Jurkat, Clone E6-1 (cell line): Measurements from ENCODE around the gene ARHGAP9. TPM values are rescaled to one million over a fixed set of nuclear protein-coding genes. Genes with fewer than 3 reads are reported as not detected.

ENCODE experiments used
- DNase-seq: peaks from one replicate; pipeline ENCODE4 v3.0.0-alpha.2; 2011; ENCODE audit warnings: low read depth, low spot score
- H3K4me3 ChIP-seq: 2 replicates; pipeline ENCODE4 v1.5.1; 2011; ENCODE audit warnings: mild to moderate bottlenecking, low read length, control low read depth, moderate library complexity
- polyA plus RNA-seq: library from polyadenylated mRNA; unstranded; fragments of >200 nt; gene quantifications from one replicate; pipeline ENCODE4 v1.2.1, GENCODE V29; 2012; ENCODE audit warnings: missing spikeins; ENCODE audit not compliant: insufficient read length, insufficient read depth

Gene ARHGAP9
- polyA plus RNA-seq: 95.2 TPM

GRCh38 chr12:57479376-57480115, at the start of gene ARHGAP9:
ARHGAP9 (minus strand) TSS chr12:57479866; CDS start chr12:57479406, 460 bp downstream.
- H3K4me3 ChIP-seq: no peak within 1 kb of the TSS
- DNase-seq: no peak

GRCh38 chr12:57528831-57529555, 49.3 kb upstream of the ARHGAP9 start:
- H3K4me3 ChIP-seq: no peak overlapping the region
- DNase-seq: no peak

- DNase-seq: no peak
- no peak overlapping the region for H3K4me3 ChIP-seq
Observed at GRCh38 chr12:57528176-57528575, 48.5 kb upstream of the ARHGAP9 start.

GRCh38 chr12:57527184-57527583, 47.5 kb upstream of the ARHGAP9 start:
- DNase-seq: no peak
- H3K4me3 ChIP-seq: no peak overlapping the region

GRCh38 chr12:57526477-57527126, 46.9 kb upstream of the ARHGAP9 start:
- no peak overlapping the region for H3K4me3 ChIP-seq
- DNase-seq: no peak

GRCh38 chr12:57525615-57526383, 46.1 kb upstream of the ARHGAP9 start:
- H3K4me3 ChIP-seq: no peak overlapping the region
- DNase-seq: no peak

GRCh38 chr12:57524814-57525614, 45.3 kb upstream of the ARHGAP9 start:
- DNase-seq: no peak
- no peak overlapping the region for H3K4me3 ChIP-seq

GRCh38 chr12:57523706-57524614, 44.3 kb upstream of the ARHGAP9 start:
- DNase-seq: no peak
- peak overlapping the region; percentile 64 for H3K4me3 ChIP-seq

- peak; percentile 43 for DNase-seq
- H3K4me3 ChIP-seq: peak overlapping the region; percentile 64
Observed at GRCh38 chr12:57522887-57523705, 43.4 kb upstream of the ARHGAP9 start.

GRCh38 chr12:57522011-57522886, 42.6 kb upstream of the ARHGAP9 start, which contains the start of gene MBD6:
MBD6 (plus strand) TSS chr12:57522824; CDS start chr12:57524304, 1,480 bp downstream.
- H3K4me3 ChIP-seq: peak within 1 kb of the TSS; percentile 64
- DNase-seq: peak; percentile 83

- no peak for DNase-seq
- peak overlapping the region; percentile 64 for H3K4me3 ChIP-seq
Observed at GRCh38 chr12:57521525-57522010, 41.9 kb upstream of the ARHGAP9 start.

- peak within 1 kb of the TSS; percentile 90 for H3K4me3 ChIP-seq
- DNase-seq: peak; percentile 97
Observed at GRCh38 chr12:57520053-57520818, 40.6 kb upstream of the ARHGAP9 start, which contains the start of gene DDIT3. DDIT3 (minus strand) TSS chr12:57520514; CDS start chr12:57517406, 3,108 bp downstream.

- DNase-seq: no peak
Observed at GRCh38 chr12:57519796-57520052, 40.1 kb upstream of the ARHGAP9 start.

GRCh38 chr12:57518920-57519795, 39.5 kb upstream of the ARHGAP9 start:
- DNase-seq: no peak

More at GRCh38 chr12:57519796-57520052, 40.1 kb upstream of the ARHGAP9 start:
- peak overlapping the region; percentile 90 for H3K4me3 ChIP-seq

More at GRCh38 chr12:57518920-57519795, 39.5 kb upstream of the ARHGAP9 start:
- H3K4me3 ChIP-seq: peak overlapping the region; percentile 90
